HG02973 (cell line): ENCODE data around the gene RABGGTB.
A peak's percentile ranks its signal among the peaks of the same experiment; 100 is the strongest.
"Not testable (repeated sequence)": the region's sequence is repeated elsewhere in the genome, so short reads cannot be mapped to it uniquely, and the experiment has no call there.

Experiments used
- ATAC-seq: cut with Tn5 transposase; IDR thresholded peaks from one replicate; pipeline ENCODE4 v1.9.1; 2021; ENCODE audit warnings: moderate library complexity; ENCODE audit not compliant: unreplicated experiment

RABGGTB gene

DNA sequence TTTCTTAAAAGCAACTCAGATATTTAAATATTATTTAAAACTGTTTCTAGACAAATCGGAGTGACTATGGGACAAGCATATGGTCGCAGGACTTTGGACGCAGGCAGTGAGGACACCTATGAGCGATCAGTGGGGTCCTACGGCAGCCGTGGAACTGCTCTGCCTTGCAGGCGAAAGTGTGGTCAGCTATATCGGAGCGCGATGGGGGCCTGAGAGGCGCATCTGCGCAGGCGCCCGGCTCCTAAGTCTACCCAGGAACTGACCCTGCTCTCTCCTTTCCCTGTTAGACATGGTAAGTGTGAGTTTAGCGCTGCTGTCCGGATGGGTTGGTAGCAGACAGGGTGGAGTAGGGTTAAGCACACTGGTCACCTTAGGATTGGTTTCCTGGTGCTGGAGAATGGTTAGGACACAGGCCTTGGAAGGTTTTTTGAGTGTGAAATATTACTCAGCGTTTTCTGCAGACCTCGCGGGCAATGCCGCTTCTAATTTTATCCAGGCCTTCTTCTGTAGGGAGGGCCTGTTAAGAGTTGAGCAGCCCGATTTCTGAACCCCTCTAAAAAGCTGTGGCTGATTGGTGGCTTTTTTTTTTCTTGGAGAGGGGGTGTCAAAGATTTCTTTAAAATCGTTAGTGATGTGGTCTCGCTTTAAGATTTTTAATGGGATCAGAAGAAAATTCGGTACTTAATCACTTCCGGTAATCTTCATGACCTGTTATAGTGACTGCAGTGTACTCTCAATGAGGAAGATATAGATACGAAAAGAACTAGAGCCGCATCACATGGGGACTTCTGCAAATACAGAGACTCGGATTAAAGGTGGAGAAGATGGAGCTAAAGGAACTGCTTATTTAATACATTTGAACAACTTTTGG, at the start of gene RABGGTB:
Gene RABGGTB (plus strand): TSS at position 274 of the 871 bp plus-strand sequence. CDS start 16 bp downstream, at position 290.
- peak; percentile 74 for ATAC-seq

DNA sequence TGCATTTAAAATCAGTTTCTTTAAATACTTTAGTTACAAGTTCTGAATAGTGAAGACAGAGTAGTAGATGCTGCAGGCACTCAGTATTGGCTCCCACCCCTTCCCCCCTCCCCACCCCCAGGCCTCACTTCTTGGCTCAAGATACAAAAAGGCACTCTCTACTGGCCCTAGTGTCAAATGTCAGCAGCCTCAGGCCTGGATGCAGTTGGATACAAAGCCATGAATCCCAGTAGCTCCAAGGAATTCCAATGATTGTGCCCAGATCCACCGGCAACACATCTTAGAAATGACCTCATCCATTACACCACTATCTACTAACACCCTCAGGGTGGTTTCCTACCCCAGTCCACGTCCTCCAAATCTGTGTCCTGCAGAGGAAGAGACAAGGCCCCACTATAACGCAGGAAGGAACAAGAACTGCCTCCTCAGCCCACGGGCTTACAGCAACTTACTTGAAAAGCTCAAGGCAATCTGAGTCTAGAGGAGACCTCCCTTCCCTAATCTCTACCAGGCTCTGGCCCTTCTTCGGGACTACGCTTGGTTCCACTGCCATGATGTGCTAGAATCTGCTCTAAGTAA, 43.9 kb upstream of the RABGGTB start:
- ATAC-seq = no peak

DNA sequence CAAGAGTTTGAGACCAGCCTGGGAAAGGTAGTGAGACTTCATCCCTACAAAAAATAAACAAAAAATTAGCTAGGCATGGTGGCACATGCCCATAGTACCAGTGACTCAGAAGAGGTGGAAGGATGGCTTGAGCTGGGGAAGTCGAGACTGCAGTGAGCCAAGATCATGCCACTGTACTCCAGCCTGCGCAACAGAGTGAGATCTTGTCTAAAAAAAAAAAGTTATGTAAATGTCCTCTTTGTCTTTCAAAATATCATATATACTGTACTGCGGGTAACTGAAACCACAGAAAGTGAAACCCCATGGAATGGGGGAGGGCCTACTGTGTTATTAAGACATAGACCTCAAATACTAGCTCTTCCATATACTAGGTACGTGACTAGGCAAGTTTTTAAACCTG, 40.8 kb upstream of the RABGGTB start:
- peak; percentile 78 for ATAC-seq

DNA sequence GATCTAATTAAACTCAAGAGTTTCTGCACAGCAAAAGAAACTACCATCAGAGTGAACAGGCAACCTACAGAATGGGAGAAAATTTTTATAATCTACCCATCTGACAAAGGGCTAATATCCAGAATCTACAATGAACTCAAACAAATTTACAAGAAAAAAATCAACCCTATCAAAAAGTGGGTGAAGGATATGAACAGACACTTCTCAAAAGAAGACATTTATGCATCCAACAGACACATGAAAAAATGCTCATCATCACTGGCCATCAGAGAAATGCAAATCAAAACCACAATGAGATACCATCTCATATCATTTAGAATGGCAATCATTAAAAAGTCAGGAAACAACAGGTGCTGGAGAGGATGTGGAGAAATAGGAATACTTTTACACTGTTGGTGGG, 28.8 kb upstream of the RABGGTB start:
- not testable (repeated sequence) for ATAC-seq

DNA sequence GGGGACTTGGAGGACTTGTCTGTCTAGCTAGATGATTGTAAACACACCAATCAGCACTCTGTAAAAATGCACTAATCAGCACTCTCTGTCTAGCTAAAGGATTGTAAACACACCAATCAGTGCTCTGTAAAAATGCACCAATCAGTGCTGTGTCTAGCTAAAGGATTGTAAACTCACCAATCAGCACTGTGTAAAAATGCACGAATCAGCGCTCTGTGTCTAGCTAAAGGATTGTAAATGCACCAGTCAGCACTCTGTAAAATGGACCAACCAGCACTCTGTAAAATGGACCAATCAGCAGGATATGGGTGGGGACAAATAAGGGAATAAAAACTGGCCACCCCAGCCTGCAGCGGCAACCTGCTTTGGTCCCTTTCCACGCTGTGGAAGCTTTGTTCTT, 27.5 kb upstream of the RABGGTB start:
- not testable (repeated sequence) for ATAC-seq

DNA sequence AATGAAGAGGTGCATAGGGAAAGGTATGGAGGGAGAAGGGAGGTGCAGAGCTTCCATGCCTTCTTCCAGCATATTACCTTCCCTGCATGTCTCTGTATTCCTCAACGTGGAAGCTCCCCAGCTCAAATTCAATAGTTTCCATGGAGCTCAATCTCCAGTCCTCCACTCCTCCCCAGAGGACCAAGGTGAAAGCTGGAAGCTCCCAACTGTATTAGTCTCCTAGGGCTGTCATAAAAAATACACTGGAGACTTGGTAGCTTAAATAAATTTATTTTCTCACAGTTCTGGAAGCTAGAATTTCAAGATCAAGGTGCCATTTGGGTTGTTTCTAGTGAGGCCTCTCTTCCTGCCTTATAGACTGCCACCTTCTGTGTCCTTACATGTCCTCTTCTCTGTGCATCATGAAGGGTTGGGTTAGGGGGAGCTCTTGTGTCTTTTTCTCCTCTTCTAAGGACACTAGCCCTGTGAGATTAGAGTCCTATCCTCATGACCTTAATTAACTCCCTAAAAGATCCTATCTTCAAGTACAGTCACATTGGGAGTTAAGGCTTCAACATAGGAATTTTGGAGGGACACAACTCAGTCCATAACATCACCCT, 21.9 kb upstream of the RABGGTB start:
- ATAC-seq = no peak

DNA sequence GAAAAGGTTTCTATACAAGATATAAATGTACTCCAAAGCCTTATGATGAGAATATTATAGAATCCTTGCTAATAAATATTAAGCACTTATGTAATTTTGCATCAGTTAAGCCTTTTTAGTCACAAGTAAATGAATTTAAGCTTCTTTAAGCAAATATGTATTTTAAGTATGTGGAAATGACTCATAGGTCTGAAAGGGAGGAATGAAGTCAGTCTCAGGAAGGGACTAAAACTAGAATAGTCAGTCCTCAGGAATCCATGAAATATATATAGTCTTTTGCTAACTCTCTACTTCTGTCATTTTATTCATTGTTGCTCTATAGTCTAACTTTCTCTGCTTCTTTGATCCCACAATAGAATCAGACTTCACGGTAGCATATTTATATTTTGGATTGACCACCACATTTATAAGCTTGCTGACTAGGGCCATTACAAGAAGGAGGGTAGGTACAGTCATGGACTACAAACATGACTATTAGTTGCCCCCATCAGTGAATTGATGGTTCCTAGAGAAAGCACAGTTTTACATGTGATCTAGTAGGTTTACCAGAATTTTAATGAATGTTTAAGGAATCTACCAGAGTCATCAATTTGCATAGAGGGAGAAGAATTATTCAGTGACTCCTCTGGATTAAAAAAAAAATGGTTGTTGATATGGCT, 20.2 kb upstream of the RABGGTB start:
- no peak for ATAC-seq

DNA sequence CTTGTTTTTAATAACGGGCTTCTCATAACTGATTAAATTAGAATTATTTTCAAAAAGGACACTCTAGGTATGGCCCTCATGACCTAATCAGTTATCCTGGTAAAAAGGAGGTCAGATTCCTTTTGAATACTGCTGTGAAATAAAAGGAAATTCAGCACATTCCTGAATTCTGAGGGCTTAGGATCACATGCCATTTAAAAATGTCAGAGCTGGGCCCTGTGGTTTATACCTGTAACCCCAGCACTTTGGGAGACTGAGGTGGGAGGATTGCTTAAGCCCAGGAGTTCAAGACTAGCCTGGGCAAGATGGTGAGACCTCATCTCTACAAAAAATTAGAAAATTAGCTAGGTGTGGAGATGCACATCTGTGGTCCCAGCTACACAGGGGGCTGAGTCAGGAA, 18.0 kb upstream of the RABGGTB start:
- ATAC-seq = no peak

DNA sequence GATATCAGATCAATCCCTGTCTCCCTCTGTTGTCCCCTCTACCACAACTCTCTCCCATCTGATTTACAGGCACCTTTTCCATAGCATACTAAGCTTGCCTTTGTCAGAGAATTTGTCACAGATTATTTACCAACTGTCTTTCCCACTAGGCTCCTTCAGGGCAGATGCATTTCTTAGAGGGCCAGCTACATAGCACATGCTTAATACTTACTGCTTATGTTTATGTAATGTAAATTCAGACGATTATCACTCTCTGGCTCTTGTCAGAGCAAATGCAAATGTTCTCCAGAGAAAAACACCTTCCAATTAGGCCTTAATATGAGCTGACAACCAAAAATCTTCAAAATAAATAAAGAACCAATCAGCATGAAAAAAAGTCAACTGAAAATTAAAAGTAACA, 15.3 kb upstream of the RABGGTB start:
- ATAC-seq = no peak

DNA sequence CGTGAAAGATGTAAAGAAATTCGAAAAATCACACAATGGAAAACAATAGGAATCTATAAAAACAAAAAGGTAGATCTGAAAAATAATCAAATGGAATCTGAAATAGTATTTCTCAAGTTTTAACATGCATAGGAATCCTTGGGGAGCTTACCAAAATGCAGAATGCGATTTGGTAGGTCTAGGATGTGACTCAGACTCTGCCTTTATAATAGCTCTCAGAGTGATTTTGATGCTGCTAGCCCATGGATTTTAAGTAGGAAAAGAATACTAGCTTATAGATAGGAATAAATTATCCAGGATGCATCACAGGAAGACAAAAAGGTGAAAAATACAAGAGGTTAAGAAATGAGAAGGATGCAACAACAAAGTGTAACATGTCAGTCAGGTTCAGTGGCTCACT, 14.1 kb upstream of the RABGGTB start:
- ATAC-seq = no peak

DNA sequence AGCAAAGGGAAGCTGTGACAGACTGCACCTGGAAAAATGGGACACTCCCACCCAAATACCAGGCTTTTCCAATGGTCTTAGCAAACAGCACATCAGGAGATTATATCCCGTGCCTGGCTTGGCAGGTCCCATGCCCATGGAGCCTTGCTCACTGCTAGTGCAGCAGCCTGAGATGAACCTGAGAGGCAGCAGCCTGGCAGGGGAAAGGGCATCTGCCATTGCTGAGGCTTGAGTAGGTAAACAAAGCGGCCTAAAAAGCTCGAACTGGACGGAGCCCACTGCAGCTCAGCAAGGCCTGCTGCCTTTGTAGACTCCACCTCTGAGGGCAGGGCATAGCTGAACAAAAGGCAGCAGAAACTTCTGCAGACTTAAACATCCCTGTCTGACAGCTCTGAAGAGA, 8.2 kb upstream of the RABGGTB start:
- ATAC-seq = not testable (repeated sequence)

DNA sequence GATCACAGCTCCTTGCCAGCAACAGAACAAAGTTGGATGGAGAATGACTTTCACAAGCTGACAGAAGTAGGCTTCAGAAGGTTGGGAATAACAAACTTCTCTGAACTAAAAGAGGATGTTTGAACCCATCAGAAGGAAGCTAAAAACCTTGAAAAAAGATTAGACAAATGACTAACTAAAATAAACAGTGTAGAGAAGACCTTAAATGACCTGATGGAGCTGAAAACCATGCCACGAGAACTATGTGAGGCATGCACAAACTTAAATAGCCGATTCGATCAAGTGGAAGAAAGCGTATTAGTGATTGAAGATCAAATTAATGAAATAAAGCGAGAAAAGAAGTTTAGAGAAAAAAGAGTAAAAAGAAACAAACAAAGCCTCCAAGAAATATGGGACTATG, 7.4 kb upstream of the RABGGTB start:
- not testable (repeated sequence) for ATAC-seq

DNA sequence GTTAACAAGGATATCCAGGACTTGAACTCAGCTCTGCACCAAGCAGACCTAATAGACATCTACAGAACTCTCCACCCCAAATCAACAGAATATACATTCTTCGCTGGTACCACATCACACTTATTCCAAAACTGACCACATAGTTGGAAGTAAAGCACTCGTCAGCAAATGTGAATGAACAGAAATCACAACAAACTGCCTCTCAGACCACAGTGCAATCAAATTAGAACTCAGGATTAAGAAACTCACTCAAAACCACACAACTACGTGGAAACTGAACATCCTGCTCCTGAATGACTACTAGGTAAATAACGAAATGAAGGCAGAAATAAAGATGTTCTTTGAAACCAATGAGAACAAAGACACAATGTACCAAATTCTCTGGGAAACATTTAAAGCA, 5.9 kb upstream of the RABGGTB start:
- not testable (repeated sequence) for ATAC-seq

DNA sequence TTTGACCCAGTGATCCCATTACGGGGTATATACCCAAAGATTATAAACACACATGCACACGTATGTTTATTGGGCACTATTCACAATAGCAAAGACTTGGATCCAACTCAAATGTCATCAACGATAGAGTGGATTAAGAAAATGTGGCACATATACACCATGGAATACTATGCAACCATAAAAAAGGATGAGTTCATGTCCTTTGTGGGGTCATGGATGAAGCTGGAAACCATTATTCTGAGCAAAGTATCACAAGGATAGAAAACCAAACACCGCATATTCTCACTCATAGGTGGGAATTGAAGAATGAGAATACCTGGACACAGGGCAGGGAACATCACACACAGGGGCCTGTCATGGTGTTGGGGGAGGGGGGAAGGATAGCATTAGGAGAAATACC, 2.1 kb upstream of the RABGGTB start:
- ATAC-seq = not testable (repeated sequence)

DNA sequence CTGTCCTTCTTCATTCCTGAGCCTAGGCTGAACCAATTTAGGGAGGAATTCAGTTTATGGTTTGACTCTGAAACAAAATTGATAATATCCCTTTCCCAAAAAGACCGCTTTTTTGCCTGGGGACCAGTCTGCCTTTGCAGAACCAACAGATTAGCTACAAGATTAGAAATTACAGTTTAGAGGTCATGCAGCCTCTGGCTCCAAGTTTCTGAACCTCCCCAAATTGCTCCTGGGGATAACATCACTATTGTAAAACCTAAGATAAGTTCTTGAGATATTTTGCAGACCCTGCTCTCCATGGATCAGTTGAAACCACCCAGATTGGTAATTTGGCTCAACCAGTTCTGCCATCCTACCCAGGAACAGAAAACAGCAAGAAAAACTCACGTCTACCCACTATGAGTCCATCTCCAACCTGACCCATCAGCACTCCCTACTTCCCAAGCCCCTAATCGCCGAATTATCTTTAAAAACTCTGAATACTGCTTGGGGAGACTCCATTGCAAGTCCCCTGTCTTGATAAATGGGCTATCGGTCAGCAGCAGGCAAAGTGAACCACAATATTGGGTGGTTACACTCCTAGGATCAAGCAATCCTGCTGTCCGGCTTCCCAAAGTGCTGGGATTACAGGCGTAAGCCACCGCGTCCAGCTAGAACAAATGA, 605 bp upstream of the RABGGTB start:
- ATAC-seq = peak; percentile 13

DNA sequence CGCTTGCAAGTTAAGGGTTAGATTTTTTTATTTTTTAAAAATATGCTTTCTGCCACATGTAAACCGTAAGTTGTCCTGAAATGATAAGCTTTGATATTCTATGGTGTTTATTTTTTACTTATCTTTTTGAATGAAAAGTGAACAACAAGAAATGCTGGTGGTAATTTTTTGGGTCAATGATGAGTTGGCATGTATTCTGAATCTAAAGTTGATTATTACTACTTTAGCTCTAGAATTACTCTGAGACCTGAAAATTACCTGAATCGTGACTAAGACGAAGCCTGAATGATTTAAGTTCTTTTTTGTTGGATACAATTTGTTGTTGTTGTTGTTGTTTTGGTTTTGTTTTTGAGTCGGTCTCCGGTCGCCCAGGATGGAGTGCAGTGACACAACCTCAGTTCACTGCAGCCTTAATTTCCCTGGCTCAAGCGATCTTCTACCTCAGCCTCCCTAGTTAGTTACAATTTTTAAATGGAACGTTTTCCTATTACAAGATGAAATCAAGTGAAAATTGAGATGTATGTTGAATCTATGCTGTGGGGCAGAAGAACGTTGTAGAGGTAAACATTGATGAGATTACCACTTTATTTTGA, 941 bp downstream of the RABGGTB start:
- ATAC-seq = no peak

DNA sequence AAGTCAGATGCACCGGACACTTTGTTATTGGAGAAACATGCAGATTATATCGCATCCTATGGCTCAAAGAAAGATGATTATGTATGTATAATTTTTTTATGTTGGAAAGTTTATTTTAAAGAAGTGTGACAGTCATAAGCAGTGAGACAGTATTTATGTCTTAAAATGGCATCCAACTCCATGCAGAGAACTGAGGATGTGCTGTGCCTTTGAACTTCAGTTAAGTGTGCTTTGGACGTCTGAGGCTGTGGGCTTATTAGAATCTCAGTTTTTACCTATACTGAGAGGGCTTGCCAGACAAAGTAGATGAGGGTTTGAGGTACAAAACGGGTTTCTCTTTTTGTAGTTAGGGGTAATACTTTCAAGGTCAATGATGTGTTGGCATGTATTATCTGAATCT, 1.5 kb downstream of the RABGGTB start:
- ATAC-seq = no peak

DNA sequence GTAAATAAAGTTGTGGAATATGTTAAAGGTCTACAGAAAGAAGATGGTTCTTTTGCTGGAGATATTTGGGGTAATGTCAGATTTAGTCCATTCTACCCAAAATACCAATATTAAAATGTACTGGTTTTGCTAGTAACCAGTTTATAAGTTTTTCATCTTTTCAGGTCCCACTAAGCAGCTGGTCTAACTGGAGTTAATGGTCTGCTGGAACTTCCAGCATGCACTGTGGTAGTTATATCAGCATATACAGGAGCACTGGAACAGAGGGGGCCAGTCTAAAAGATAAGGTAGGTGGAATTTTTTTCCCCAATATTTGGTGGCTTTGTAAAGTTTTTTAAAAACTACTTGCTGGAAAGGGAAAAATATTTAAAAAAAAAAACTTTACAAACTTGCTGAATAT, 3.9 kb downstream of the RABGGTB start:
- ATAC-seq = no peak

DNA sequence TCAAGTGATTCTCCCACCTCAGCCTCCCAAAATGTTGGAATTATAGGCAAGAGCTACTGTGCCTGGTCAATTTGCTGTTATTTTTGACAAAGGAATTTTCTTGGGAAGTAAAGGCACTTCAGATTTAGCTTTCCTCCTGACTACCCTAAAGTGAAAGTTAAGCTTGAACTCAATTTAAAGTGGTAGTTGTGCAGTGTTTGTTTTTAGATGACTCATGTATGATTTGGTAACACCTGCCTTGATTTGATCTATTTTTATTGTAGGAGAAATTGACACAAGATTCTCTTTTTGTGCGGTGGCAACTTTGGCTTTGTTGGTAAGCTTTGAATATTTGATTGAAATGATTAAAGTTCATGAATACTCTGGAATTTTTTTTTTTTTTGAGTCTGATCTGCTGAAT, 5.0 kb downstream of the RABGGTB start:
- no peak for ATAC-seq

DNA sequence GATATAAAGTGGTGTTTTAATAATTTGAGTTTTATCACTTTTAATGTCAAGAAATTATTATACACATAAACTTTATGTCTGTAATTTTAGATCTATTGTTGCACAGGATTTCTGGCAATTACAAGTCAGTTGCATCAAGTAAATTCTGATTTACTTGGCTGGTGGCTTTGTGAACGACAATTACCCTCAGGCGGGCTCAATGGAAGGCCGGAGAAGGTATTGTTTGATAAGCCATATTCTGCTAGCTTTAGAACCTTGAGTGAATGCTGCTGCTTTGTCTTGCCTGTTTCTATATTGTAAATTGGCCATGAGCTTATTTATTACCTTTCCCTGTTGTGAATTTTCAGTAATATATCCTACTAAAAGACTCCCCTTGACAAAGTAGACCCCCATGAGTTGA, 6.0 kb downstream of the RABGGTB start:
- ATAC-seq = no peak

DNA sequence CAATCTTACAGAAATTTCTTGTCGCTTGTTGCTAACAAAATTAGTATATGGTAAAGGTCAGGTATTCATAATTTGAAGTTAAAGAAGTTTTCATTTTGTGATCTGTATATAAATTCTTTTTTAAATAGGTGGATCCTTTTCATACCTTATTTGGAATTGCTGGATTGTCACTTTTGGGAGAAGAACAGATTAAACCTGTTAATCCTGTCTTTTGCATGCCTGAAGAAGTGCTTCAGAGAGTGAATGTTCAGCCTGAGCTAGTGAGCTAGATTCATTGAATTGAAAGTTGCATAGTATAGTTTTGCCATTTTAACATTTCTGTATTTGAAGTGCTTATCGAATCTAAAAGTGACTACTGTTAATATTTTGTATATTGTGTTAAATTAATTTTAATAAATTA, 8.3 kb downstream of the RABGGTB start:
- ATAC-seq = no peak
